ENCODE measurements around the gene LCN6.

GRCh38 chr9:136779808-136780207 lies 31.5 kb upstream of the LCN6 start:
- TF ChIP-seq CTCF (IDR thresholded peaks at IDR 0.05) (no peak), ZNF219 (CRISPR knock-in tag; IDR thresholded peaks at IDR 0.05; ENCODE audit: borderline replicate concordance) (no peak), ZNF512 (CRISPR knock-in tag; IDR thresholded peaks at IDR 0.05; ENCODE audit: borderline replicate concordance) (no peak), ATF1 (CRISPR knock-in tag; IDR thresholded peaks at IDR 0.05) (no peak), GRHL2 (CRISPR knock-in tag; IDR thresholded peaks at IDR 0.05; ENCODE audit: insufficient replicate concordance, severe bottlenecking) (no peak), FOXK1 (CRISPR knock-in tag; IDR thresholded peaks at IDR 0.05) (no peak), SMAD3 (CRISPR knock-in tag; IDR thresholded peaks at IDR 0.05; ENCODE audit: borderline replicate concordance) (no peak), ATF6 (CRISPR knock-in tag; IDR thresholded peaks at IDR 0.05) (no peak), RELA (CRISPR knock-in tag; IDR thresholded peaks at IDR 0.05; ENCODE audit: borderline replicate concordance) (no peak), MAX (CRISPR knock-in tag; IDR thresholded peaks at IDR 0.05) (no peak), TP53 (CRISPR knock-in tag; IDR thresholded peaks at IDR 0.05) (no peak), USF2 (CRISPR knock-in tag; IDR thresholded peaks at IDR 0.05) (no peak)

Measured in WTC11 (cell line).